A673 (cell line): ENCODE data around the gene ASTN2. TPM values are rescaled to one million over a fixed set of nuclear protein-coding genes. Genes with fewer than 3 reads are reported as not detected.

Experiments
- BruUV-seq: library from RNA; stranded (reverse); fragments of 400-500 nt; replicated peaks from 2 replicates; lab custom pipeline; 2021; lab: Mats Ljungman, UMichigan
- CTCF ChIA-PET: fragments of 300-600 bp; sonication (Branson Sonifier 250); formaldehyde crosslinking; loops from one replicate; lab custom pipeline; 2022; ENCODE audit warnings: antibody characterized with exemption; lab: Charles Lee
- POLR2A ChIA-PET: fragments of 300-600 bp; sonication (Branson Sonifier 250); formaldehyde crosslinking; loops from one replicate; lab custom pipeline; 2022; ENCODE audit warnings: antibody characterized with exemption; ENCODE audit not compliant: low non-redundant PET; lab: Charles Lee
- DNase-seq: peaks from one replicate; pipeline ENCODE4 v3.0.0-alpha.2; 2015; ENCODE audit warnings: low spot score
- H3K27ac ChIP-seq: fragments of 200-600 bp; sonication (generic); 2 replicates; pipeline ENCODE4 v1.5.1; 2016; ENCODE audit warnings: mixed run types, low read depth, mild to moderate bottlenecking, mixed read lengths, antibody characterized with exemption, low read length; ENCODE audit not compliant: poor library complexity, severe bottlenecking
- H3K27me3 ChIP-seq: fragments of 200-600 bp; sonication (generic); replicated peaks from 2 replicates; pipeline ENCODE4 v1.6.1; 2017; ENCODE audit warnings: mixed run types, low read depth, mild to moderate bottlenecking, mixed read lengths, antibody characterized with exemption, low read length; ENCODE audit not compliant: insufficient read depth, poor library complexity
- H3K36me3 ChIP-seq: fragments of 200-600 bp; sonication (generic); 2 replicates; pipeline ENCODE4 v1.6.1; 2016; ENCODE audit warnings: mixed run types, mild to moderate bottlenecking, mixed read lengths, antibody characterized with exemption, low read length; ENCODE audit not compliant: insufficient read depth, poor library complexity, severe bottlenecking
- H3K4me1 ChIP-seq: fragments of 200-600 bp; sonication (generic); 2 replicates; pipeline ENCODE4 v1.6.1; 2017; ENCODE audit warnings: mixed run types, mild to moderate bottlenecking, mixed read lengths, antibody characterized with exemption, low read length; ENCODE audit not compliant: insufficient read depth, poor library complexity, severe bottlenecking
- H3K4me3 ChIP-seq: fragments of 200-600 bp; sonication (generic); 2 replicates; pipeline ENCODE4 v1.5.1; 2016; ENCODE audit warnings: low read depth, mixed run types, mild to moderate bottlenecking, mixed read lengths, low read length; ENCODE audit not compliant: poor library complexity, severe bottlenecking
- H3K9me3 ChIP-seq: fragments of 200-600 bp; sonication (generic); 2 replicates; pipeline ENCODE4 v1.6.1; 2016; ENCODE audit warnings: mixed run types, low read depth, mild to moderate bottlenecking, mixed read lengths, antibody characterized with exemption, low read length; ENCODE audit not compliant: poor library complexity, severe bottlenecking
- EZH2 ChIP-seq: fragments of 200-600 bp; sonication (generic); IDR thresholded peaks from 2 replicates; pipeline ENCODE4 v1.6.1; 2017; ENCODE audit warnings: borderline replicate concordance, low read depth, mild to moderate bottlenecking, mixed read lengths, antibody characterized with exemption, low read length; ENCODE audit not compliant: poor library complexity, severe bottlenecking
- intact Hi-C: fragments of 100-400 bp; cut with micrococcal nuclease; formaldehyde crosslinking; loops from one replicate; pipeline ENCODE4 v1.10.0; 2022; ENCODE audit not compliant: unreplicated experiment
- total RNA-seq: library from RNA; stranded (reverse); gene quantifications from 2 replicates; pipeline ENCODE4 v1.2.3, GENCODE V29; 2021
- TF ChIP-seq, protein P1 (sequence below): fragments of 300-800, 200-600 bp; sonication (generic); conservative IDR thresholded peaks from 2 replicates; pipeline ENCODE4 v1.5.1; 2017; ENCODE audit warnings: low read depth, mild to moderate bottlenecking, antibody characterized with exemption, low read length, moderate library complexity, mixed read lengths

The ASTN2 gene
- total RNA-seq, 1 experiment from 2014 or later = 3.4 TPM

DNA sequence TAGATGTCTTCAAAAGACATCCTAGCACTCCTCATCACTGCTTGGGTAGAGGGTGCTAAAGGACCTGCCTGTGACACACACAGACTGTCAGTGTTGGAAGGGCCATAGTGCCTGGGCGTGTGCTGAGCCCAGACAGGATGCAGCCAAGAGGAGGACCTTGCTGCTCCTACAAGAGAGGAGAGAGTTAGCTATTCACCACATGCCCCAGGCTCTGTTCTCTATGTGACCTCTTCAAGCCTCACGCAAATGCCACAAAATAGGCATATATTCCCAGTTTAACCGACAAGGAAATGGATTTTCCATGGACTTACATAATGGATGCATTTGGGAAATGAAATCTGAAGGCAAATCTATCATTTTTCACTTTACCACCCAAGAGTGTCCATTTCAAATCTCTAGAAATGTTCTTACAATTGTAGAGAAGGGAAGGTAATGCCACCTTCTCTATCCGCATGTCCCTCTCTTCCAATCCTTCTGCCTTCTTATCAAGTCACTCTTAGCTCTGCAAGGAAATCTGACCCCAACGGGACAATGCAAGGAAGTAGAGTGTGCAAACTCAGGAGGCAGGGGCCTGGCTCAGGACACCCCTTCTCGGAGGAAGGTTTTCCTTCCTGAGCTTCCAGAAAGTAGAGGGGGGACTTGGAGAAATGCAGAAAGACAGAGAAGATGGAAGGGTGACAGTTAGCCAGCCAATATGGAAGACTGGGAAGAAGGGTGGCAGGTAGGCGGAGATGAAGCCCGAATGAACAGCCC, 678.3 kb downstream of the ASTN2 start:
- DNase-seq = no peak
- intact Hi-C loops = loop anchor here (1.0 kb wide), 1 partner anchor 124 kb away; no protein-coding TSS in a partner anchor
- CTCF ChIA-PET = interaction anchor here (0.6 to 3.1 kb wide), 4 partner anchors 12 to 1788 kb away, joined by 3 to 72 read pairs (median 4); no protein-coding TSS in a partner anchor
- no peak overlapping the region for H3K4me3 ChIP-seq
- POLR2A ChIA-PET = interaction anchor here (0.6 kb wide), 1 partner anchor 63 kb away, joined by 4 read pairs; no protein-coding TSS in a partner anchor
- BruUV-seq = no TSS peak
- TF ChIP-seq, protein P1, sequence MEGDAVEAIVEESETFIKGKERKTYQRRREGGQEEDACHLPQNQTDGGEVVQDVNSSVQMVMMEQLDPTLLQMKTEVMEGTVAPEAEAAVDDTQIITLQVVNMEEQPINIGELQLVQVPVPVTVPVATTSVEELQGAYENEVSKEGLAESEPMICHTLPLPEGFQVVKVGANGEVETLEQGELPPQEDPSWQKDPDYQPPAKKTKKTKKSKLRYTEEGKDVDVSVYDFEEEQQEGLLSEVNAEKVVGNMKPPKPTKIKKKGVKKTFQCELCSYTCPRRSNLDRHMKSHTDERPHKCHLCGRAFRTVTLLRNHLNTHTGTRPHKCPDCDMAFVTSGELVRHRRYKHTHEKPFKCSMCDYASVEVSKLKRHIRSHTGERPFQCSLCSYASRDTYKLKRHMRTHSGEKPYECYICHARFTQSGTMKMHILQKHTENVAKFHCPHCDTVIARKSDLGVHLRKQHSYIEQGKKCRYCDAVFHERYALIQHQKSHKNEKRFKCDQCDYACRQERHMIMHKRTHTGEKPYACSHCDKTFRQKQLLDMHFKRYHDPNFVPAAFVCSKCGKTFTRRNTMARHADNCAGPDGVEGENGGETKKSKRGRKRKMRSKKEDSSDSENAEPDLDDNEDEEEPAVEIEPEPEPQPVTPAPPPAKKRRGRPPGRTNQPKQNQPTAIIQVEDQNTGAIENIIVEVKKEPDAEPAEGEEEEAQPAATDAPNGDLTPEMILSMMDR = no peak
- no peak for TF ChIP-seq EZH2
- H3K27me3 ChIP-seq = no peaks in the 10 kb centered on the region
- no peaks in the 10 kb centered on the region for H3K36me3 ChIP-seq
- H3K9me3 ChIP-seq = no peaks in the 10 kb centered on the region
- H3K4me1 ChIP-seq = no peaks in the 10 kb centered on the region
- H3K27ac ChIP-seq = no peak overlapping the region

DNA sequence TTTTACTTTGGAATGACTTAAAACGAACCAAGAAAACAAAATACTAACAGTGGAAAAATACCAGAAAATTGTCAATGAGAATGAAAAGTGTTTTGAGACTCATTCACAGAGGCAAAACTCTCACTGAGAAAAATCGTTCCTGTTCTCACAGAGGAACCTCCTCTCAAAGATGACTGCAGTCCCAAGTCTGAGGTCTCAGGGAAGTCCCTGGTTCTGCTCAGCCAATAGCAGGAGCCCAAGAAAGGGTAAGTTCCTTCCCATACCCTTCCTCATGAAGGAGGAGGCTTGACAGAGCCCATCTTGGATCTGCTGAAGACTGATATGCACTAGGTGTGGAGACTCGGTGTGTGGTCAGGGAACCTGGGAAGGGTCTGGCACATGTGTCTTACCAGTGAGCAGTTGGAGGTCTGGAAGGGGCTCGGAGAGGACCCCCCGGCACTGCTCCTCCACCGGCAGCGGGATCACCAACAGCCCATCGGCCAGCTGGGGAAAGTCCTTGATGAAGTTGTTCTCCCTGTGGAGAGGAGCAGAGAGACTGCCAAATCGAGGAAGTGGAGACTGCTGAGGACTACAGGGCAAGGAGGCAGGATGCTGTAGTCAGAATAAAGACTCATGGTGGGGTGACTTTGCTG, 681.7 kb downstream of the ASTN2 start:
- no peaks in the 10 kb centered on the region for H3K9me3 ChIP-seq
- ChIA-PET CTCF (no interaction called here), POLR2A (no interaction called here)
- H3K36me3 ChIP-seq = no peaks in the 10 kb centered on the region
- H3K4me3 ChIP-seq = no peak overlapping the region
- H3K27me3 ChIP-seq = no peaks in the 10 kb centered on the region
- TF ChIP-seq, protein P1 = no peak
- no peak for TF ChIP-seq EZH2
- BruUV-seq = no TSS peak
- DNase-seq = no peak
- no peak overlapping the region for H3K27ac ChIP-seq
- intact Hi-C loops = no loop called here
- no peaks in the 10 kb centered on the region for H3K4me1 ChIP-seq

DNA sequence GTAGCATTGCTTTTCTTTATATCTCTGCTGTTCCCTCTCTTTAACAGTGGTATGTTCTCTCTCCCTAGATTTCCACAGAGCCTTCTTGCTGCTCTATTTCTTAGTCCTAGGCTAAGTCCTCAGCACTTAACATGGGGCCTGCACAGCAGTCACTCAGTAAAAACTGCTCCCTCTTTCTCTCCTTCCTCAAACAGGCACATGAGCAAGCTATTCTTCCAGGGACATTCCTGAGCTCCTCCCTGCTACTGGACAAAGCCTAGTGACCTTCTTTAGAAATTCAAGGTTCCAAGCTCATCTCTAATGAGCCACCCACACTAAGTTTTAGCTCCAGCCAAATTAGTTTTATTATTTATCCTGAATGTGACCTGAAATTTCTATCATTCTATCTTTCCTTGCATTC, 688.3 kb downstream of the ASTN2 start:
- no peak for DNase-seq
- ChIA-PET CTCF (no interaction called here), POLR2A (no interaction called here)
- no peak for TF ChIP-seq EZH2
- TF ChIP-seq, protein P1 = no peak
- H3K36me3 ChIP-seq = no peaks in the 10 kb centered on the region
- H3K4me3 ChIP-seq = no peak overlapping the region
- intact Hi-C loops = no loop called here
- BruUV-seq = no TSS peak
- H3K27me3 ChIP-seq = no peaks in the 10 kb centered on the region
- H3K4me1 ChIP-seq = no peaks in the 10 kb centered on the region
- H3K27ac ChIP-seq = no peak overlapping the region
- H3K9me3 ChIP-seq = no peaks in the 10 kb centered on the region
